SK-N-SH (cell line): ENCODE results near the gene SLC6A20. TPM values are rescaled to one million over a fixed set of nuclear protein-coding genes. Genes with fewer than 3 reads are reported as not detected.

Experiments used
- CTCF ChIA-PET: fragments of 300-600, 350-600 bp; formaldehyde crosslinking; extraction: SDS; loops from one replicate; lab custom pipeline; 2021; lab: Yijun Ruan, JAX
- POLR2A ChIA-PET: fragments of 350-600 bp; sonication (Branson Sonifier 250); formaldehyde crosslinking; extraction: SDS; loops from one replicate; lab custom pipeline; 2020; ENCODE audit warnings: antibody characterized with exemption, inconsistent platforms; lab: Yijun Ruan, JAX
- DNase-seq: peaks from one replicate; pipeline ENCODE4 v3.0.0; 2012
- H2AFZ ChIP-seq: fragments of 200-600 bp; sonication (generic); 2 replicates; pipeline ENCODE4 v1.8.1; 2016; ENCODE audit warnings: antibody characterized with exemption, mild to moderate bottlenecking, low read depth
- H3F3A ChIP-seq: fragments of 200-600 bp; sonication (generic); replicated peaks from 2 replicates; pipeline ENCODE3; 2016; ENCODE audit warnings: antibody characterized with exemption, mild to moderate bottlenecking; ENCODE audit not compliant: insufficient read depth
- H3K27ac ChIP-seq, 2 experiments: fragments of 200-500 bp in 1 of 2; fragments of 200-600 bp in 1 of 2; sonication (Bioruptor generic) in 1 of 2; sonication (generic), shearing (Covaris generic) in 1 of 2; 2 replicates each; pipeline versions ENCODE4 v1.5.1 to v1.6.1; 2014 to 2016; ENCODE audit warnings: low read depth in 2 of 2, inconsistent platforms in 1 of 2, low read length in 1 of 2, mild to moderate bottlenecking in 1 of 2, mixed read lengths in 1 of 2
- H3K27me3 ChIP-seq: fragments of 200-600 bp; sonication (generic), shearing (Covaris generic); 2 replicates; pipeline ENCODE4 v1.6.1; 2016; ENCODE audit warnings: mixed run types; ENCODE audit not compliant: insufficient read depth
- H3K36me3 ChIP-seq, 2 experiments: fragments of 200-500 bp in 1 of 2; fragments of 200-600 bp in 1 of 2; sonication (Bioruptor generic) in 1 of 2; sonication (generic) in 1 of 2; replicated peaks in 1 of 2; 2 replicates each; pipeline versions ENCODE3 to v1.5.1; 2014 to 2016; ENCODE audit warnings: low read length in 1 of 2, mild to moderate bottlenecking in 1 of 2; ENCODE audit not compliant: insufficient read depth in 2 of 2, control insufficient read depth in 1 of 2
- H3K4me1 ChIP-seq, 2 experiments: fragments of 200-500 bp in 1 of 2; fragments of 200-600 bp in 1 of 2; sonication (Bioruptor generic) in 1 of 2; sonication (generic), shearing (Covaris generic) in 1 of 2; 2 replicates each; pipeline versions ENCODE4 v1.5.1 to v1.6.1; 2014 to 2016; ENCODE audit warnings: low read depth in 1 of 2, low read length in 1 of 2, mixed run types in 1 of 2; ENCODE audit not compliant: insufficient read depth in 2 of 2, control insufficient read depth in 1 of 2
- H3K4me2 ChIP-seq: fragments of 200-600 bp; sonication (generic), shearing (Covaris generic); 2 replicates; pipeline ENCODE4 v1.6.1; 2017; ENCODE audit warnings: mixed run types
- H3K4me3 ChIP-seq, 2 experiments: fragments of 200-500 bp in 1 of 2; fragments of 200-600 bp in 1 of 2; sonication (Bioruptor generic) in 1 of 2; sonication (generic), shearing (Covaris generic) in 1 of 2; 2 replicates each; pipeline versions ENCODE4 v1.5.1 to v1.8.1; 2014 to 2016; ENCODE audit warnings: low read depth in 2 of 2, inconsistent platforms in 1 of 2, low read length in 1 of 2, mild to moderate bottlenecking in 1 of 2, mixed read lengths in 1 of 2, moderate library complexity in 1 of 2
- H3K79me2 ChIP-seq: fragments of 200-600 bp; sonication (generic); 2 replicates; pipeline ENCODE4 v1.8.1; 2017; ENCODE audit warnings: mild to moderate bottlenecking; ENCODE audit not compliant: insufficient read depth
- H3K9ac ChIP-seq: fragments of 200-600 bp; sonication (generic); 2 replicates; pipeline ENCODE4 v1.6.1; 2017; ENCODE audit warnings: mixed run types
- H3K9me2 ChIP-seq: fragments of 200-600 bp; sonication (generic); 2 replicates; pipeline ENCODE4 v1.6.1; 2017; ENCODE audit warnings: mixed run types
- H3K9me3 ChIP-seq: fragments of 200-600 bp; sonication (generic); 2 replicates; pipeline ENCODE4 v1.6.1; 2017; ENCODE audit warnings: mixed run types, mild to moderate bottlenecking, moderate library complexity
- H4K20me1 ChIP-seq: fragments of 200-600 bp; sonication (generic); 2 replicates; pipeline ENCODE4 v1.6.1; 2017; ENCODE audit warnings: mild to moderate bottlenecking, mixed run types; ENCODE audit not compliant: insufficient read depth
- ELF1 ChIP-seq: IDR thresholded peaks from 2 replicates; pipeline ENCODE4 v1.4.0; 2012
- EP300 ChIP-seq, 2 experiments: IDR thresholded peaks; 2 replicates each; pipeline versions ENCODE4 v1.4.0 to v1.6.1; 2012; ENCODE audit warnings: borderline replicate concordance in 1 of 2, low read depth in 1 of 2, low read length in 1 of 2
- NRF1 ChIP-seq: IDR thresholded peaks from 2 replicates; pipeline ENCODE4 v1.6.1; 2012; ENCODE audit warnings: low read depth, mild to moderate bottlenecking, low read length
- PBX3 ChIP-seq: IDR thresholded peaks from 2 replicates; pipeline ENCODE4; 2012
- RCOR1 ChIP-seq: fragments of 150-350 bp; IDR thresholded peaks from 2 replicates; pipeline ENCODE4 v1.6.1; 2017; ENCODE audit warnings: antibody characterized with exemption, low read length
- RFX5 ChIP-seq: IDR thresholded peaks from 2 replicates; pipeline ENCODE4 v1.6.1; 2012; ENCODE audit warnings: mild to moderate bottlenecking, improper control_type of control experiment, low read length
- RXRA ChIP-seq: IDR thresholded peaks from 2 replicates; pipeline ENCODE4 v1.4.0; 2012; ENCODE audit warnings: low read depth, mild to moderate bottlenecking, borderline replicate concordance
- SMC3 ChIP-seq: IDR thresholded peaks from 2 replicates; pipeline ENCODE4 v1.6.1; 2012; ENCODE audit warnings: low read depth, low read length, improper control_type of control experiment
- TCF12 ChIP-seq: IDR thresholded peaks from 2 replicates; pipeline ENCODE4 v1.4.0; 2012
- USF2 ChIP-seq: fragments of 150-350 bp; IDR thresholded peaks from 2 replicates; pipeline ENCODE4 v1.6.1; 2017; ENCODE audit warnings: antibody characterized with exemption, low read length, low read depth, borderline replicate concordance
- YY1 ChIP-seq: IDR thresholded peaks from 2 replicates; pipeline ENCODE4 v1.4.0; 2012; ENCODE audit warnings: low read depth, mild to moderate bottlenecking
- WGBS: methylation state at CpG from one replicate; pipeline ENCODE4 v1.1.6; 2017; ENCODE audit warnings: low lambda C conversion rate; 5-methylcytosine and 5-hydroxymethylcytosine counted together
- polyA plus RNA-seq, 3 experiments: library from polyadenylated mRNA; depleted of rRNA; stranded (reverse); fragments of >200 nt; gene quantifications; 2 replicates each; pipeline ENCODE4 v1.2.3, GENCODE V29; 2012
- TF ChIP-seq, protein P1 (sequence below): IDR thresholded peaks from 2 replicates; pipeline ENCODE4 v1.4.0; 2012; ENCODE audit warnings: low read depth, borderline replicate concordance
- TF ChIP-seq, protein P2 (sequence below): IDR thresholded peaks from 2 replicates; pipeline ENCODE4 v1.6.1; 2012; ENCODE audit warnings: mild to moderate bottlenecking, low read depth, low read length, moderate library complexity

The SLC6A20 gene
- polyA plus RNA-seq, 1 of the 3 experiments (the other 2 are of a cell fraction): not detected

DNA sequence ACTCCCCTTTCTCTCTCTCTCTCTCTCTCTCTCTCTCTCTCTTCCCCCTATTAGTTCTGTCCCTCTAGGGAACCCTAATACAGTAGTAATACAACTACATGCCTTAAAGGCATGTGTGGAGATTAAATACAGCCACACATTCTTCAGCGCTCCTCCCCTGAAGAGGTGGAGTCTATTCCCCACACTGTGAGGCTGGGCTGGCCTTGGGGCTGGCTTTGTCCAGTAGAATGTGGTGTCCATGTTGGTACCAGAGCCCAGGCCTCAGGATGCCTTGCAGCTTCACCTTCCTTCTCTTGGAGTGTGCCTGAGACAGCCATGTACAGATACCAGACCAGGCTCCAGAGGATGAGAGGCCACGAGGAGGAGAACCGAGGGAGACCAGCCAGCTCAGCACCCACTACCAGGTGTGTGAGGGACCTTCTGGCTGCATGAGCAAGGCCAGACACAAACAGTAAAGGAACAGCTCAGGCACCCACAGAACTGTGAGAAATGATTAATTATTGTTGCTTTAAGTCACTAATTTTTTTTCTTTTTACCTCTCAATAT, 10.7 kb downstream of the SLC6A20 start:
- CTCF ChIA-PET: interaction anchor here (1.3 kb wide), 1 partner anchor 294 kb away, joined by 3 read pairs; no protein-coding TSS in a partner anchor
- H3K79me2 ChIP-seq: no peaks in the 10 kb centered on the region
- WGBS: 21% methylated on average over 1 of the region's 3 CpGs
- H4K20me1 ChIP-seq: no peaks in the 10 kb centered on the region
- no peak overlapping the region for H3K9ac ChIP-seq
- POLR2A ChIA-PET: no interaction called here
- no peaks in the 10 kb centered on the region for H3K4me1 ChIP-seq
- H3K36me3 ChIP-seq: no peaks in the 10 kb centered on the region
- H3K27ac ChIP-seq: no peak overlapping the region
- H3F3A ChIP-seq: no peaks in the 10 kb centered on the region
- H3K4me3 ChIP-seq: no peak overlapping the region
- no peaks in the 10 kb centered on the region; the same call in 1 of the 2 replicates for H3K9me3 ChIP-seq
- no peaks in the 10 kb centered on the region for H3K9me2 ChIP-seq
- H3K27me3 ChIP-seq: no peaks in the 10 kb centered on the region; the same call in 1 of the 2 replicates
- DNase-seq: no peak
- TF ChIP-seq EP300 (IDR thresholded peaks at IDR 0.05; ENCODE audit: borderline replicate concordance in 1 of 2, low read depth in 1 of 2, low read length in 1 of 2): no peak
- TF ChIP-seq RCOR1: no peak
- TF ChIP-seq NRF1: no peak
- TF ChIP-seq RFX5: no peak
- TF ChIP-seq, protein P1, sequence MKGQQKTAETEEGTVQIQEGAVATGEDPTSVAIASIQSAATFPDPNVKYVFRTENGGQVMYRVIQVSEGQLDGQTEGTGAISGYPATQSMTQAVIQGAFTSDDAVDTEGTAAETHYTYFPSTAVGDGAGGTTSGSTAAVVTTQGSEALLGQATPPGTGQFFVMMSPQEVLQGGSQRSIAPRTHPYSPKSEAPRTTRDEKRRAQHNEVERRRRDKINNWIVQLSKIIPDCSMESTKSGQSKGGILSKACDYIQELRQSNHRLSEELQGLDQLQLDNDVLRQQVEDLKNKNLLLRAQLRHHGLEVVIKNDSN: no peak
- no peak for TF ChIP-seq USF2
- no peak for TF ChIP-seq ELF1
- no peak for TF ChIP-seq RXRA
- TF ChIP-seq YY1: no peak
- no peak for TF ChIP-seq PBX3
- TF ChIP-seq SMC3: no peak
- TF ChIP-seq, protein P2, sequence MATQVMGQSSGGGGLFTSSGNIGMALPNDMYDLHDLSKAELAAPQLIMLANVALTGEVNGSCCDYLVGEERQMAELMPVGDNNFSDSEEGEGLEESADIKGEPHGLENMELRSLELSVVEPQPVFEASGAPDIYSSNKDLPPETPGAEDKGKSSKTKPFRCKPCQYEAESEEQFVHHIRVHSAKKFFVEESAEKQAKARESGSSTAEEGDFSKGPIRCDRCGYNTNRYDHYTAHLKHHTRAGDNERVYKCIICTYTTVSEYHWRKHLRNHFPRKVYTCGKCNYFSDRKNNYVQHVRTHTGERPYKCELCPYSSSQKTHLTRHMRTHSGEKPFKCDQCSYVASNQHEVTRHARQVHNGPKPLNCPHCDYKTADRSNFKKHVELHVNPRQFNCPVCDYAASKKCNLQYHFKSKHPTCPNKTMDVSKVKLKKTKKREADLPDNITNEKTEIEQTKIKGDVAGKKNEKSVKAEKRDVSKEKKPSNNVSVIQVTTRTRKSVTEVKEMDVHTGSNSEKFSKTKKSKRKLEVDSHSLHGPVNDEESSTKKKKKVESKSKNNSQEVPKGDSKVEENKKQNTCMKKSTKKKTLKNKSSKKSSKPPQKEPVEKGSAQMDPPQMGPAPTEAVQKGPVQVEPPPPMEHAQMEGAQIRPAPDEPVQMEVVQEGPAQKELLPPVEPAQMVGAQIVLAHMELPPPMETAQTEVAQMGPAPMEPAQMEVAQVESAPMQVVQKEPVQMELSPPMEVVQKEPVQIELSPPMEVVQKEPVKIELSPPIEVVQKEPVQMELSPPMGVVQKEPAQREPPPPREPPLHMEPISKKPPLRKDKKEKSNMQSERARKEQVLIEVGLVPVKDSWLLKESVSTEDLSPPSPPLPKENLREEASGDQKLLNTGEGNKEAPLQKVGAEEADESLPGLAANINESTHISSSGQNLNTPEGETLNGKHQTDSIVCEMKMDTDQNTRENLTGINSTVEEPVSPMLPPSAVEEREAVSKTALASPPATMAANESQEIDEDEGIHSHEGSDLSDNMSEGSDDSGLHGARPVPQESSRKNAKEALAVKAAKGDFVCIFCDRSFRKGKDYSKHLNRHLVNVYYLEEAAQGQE: no peak
- no peak for TF ChIP-seq TCF12
- H3K4me2 ChIP-seq: no peak overlapping the region
- H2AFZ ChIP-seq: no peak overlapping the region
